ENCODE results near the gene AGMAT.

The AGMAT gene

GRCh38 chr1:15526490-15527339 is 58.1 kb downstream of the AGMAT start, which contains the start of gene DNAJC16:
TSS of gene DNAJC16 (plus strand) at chr1:15526848. CDS start at chr1:15529106, 2,258 bp downstream.
- intact Hi-C loops (cut with micrococcal nuclease): loop anchor here (5.0 to 10.0 kb wide), 2 partner anchors 91 to 158 kb away; partner anchors contain the start of genes DDI2 and PLEKHM2
- no peaks in the 10 kb centered on the region for H3K9me3 Mint-ChIP-seq
- H3K36me3 Mint-ChIP-seq (ENCODE audit: low read depth): peaks cover 21% of the 10 kb centered on the region
- H3K27me3 Mint-ChIP-seq: no peaks in the 10 kb centered on the region
- peak within 1 kb of the TSS; percentile 96 for H3K27ac Mint-ChIP-seq
- peaks cover 53% of the 10 kb centered on the region for H3K4me1 Mint-ChIP-seq (ENCODE audit: low read depth)
- H3K4me3 Mint-ChIP-seq: peak within 1 kb of the TSS; percentile 84

DNA sequence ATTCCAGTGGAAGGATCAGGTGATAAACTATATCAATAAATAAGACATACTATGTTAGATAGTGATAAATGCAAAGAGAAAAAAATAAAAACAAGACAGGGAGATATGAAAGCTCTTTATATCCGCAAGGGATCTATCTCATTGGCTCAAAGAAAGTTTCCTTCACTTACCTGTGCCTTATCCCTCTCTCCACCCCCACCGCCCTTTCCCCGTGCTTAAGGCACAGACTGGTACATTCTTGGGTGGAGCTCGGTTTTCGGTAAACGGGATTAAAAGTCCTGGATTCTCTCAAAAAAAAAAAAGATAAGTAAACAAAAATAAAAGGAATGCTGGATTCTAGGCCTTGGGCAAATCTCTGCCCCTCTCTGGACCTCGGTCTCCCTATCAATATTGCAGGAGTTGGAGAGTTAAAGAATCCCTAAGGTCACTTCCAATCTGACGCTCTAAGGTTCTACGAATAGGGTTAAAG is 58.8 kb downstream of the AGMAT start:
- Mint-ChIP-seq H3K4me3 (peak overlapping the region; percentile 84), H3K27me3 (no peaks in the 10 kb centered on the region), H3K4me1 (ENCODE audit: low read depth) (peaks cover 53% of the 10 kb centered on the region), H3K9me3 (no peaks in the 10 kb centered on the region), H3K27ac (peak overlapping the region; percentile 96), H3K36me3 (ENCODE audit: low read depth) (peaks cover 21% of the 10 kb centered on the region)
- intact Hi-C loops (cut with micrococcal nuclease): loop anchor here (5.0 to 10.0 kb wide), 2 partner anchors 91 to 159 kb away; partner anchors contain the start of genes DDI2 and PLEKHM2

DNA sequence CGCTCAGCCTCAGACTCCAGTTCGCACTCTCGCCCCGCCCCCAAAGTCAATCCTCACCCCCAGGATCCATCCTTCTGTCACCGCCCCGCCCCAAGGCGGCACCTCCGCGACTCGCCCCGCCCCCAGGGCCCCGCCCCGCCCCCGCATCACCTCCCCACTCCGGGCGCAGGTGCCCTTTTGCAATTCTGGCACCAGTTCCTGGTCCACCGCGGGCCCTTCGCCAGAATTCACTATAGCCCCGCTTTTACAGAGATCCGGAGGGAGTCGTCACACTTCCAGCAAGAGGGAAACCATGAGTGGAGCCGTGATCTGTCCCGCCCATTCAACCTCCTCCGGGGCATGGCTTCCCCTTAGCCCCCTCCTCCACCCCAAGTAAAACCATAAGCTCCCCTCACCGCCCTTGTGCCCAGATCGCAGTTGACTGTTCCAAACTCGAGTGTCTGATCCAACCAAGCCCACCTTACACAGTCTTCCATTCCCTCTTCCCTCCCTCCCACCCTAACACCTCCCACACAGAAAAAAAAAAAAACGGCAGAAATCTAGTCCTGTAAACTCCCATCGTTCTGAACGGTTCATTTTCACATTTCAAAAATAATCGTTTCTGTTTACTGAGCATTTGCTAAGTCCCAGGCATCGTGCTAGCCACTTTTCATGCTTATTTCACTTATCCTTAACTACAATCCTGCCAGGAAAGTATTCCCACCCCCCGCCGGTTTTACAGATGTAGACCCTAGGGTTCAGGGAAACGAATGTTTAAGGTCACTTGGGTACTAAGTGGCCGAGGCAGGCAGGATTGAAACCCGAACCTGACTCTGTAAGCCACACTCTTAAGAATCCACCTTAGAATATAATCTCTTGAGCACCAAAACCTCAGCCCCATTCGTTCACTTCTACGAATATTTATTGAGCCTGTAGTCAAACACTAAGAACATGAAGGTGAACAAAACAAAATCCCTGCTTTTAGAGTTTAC is 59.5 kb downstream of the AGMAT start:
- H3K27me3 Mint-ChIP-seq: no peaks in the 10 kb centered on the region
- H3K27ac Mint-ChIP-seq: peak overlapping the region; percentile 96
- H3K9me3 Mint-ChIP-seq: no peaks in the 10 kb centered on the region
- peak overlapping the region; percentile 84 for H3K4me3 Mint-ChIP-seq
- peaks cover 14% of the 10 kb centered on the region for H3K36me3 Mint-ChIP-seq (ENCODE audit: low read depth)
- intact Hi-C loops (cut with micrococcal nuclease): loop anchor here (5.0 to 10.0 kb wide), 2 partner anchors 92 to 159 kb away; partner anchors contain the start of genes DDI2 and PLEKHM2
- H3K4me1 Mint-ChIP-seq (ENCODE audit: low read depth): peaks cover 47% of the 10 kb centered on the region

DNA sequence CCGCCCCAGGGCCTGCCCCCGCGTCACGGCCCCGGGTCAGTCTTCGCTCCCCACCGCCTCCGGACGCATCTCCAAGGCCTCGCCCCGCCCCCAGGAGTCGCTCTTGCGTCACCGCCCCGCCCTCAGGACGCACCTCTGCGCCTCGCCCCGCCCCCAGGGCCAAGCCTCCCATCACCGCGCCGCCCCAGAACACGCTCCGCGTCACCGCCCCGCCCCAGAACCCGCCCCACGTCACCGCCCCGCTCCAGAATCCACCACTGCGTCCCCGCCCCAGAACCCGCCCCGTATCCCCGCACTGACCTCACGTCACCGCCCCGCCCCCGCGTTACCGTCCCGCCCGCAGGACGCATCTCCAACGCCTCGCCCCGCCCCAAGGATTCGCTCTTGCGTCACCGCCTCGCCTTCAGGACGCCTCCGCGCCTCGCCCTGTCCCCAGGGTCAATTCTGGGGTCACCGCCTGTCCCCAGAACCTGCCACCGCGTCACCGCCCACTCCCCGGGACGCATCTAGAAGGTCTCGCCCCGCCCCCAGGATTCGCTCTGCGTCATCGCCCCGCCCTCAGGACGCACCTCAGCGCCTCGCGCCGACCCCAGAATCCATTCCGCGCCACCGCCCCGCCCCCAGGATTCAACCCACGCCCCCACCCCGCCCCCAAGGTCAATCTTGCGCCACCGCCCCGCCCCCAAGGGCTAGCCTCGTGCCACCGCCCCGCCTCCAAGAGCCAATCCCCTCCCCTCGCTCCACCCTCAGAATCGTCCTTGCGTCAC is 60.4 kb downstream of the AGMAT start:
- H3K36me3 Mint-ChIP-seq (ENCODE audit: low read depth): peaks cover 10% of the 10 kb centered on the region
- intact Hi-C loops (cut with micrococcal nuclease): loop anchor here (5.0 to 10.0 kb wide), 2 partner anchors 93 to 160 kb away; partner anchors contain the start of genes DDI2 and PLEKHM2
- no peaks in the 10 kb centered on the region for H3K9me3 Mint-ChIP-seq
- no peaks in the 10 kb centered on the region for H3K27me3 Mint-ChIP-seq
- peaks cover 48% of the 10 kb centered on the region for H3K4me1 Mint-ChIP-seq (ENCODE audit: low read depth)
- peak overlapping the region; percentile 84 for H3K4me3 Mint-ChIP-seq
- H3K27ac Mint-ChIP-seq: peak overlapping the region; percentile 96

- no peaks in the 10 kb centered on the region for H3K27me3 Mint-ChIP-seq
- H3K4me1 Mint-ChIP-seq (ENCODE audit: low read depth): peaks cover 52% of the 10 kb centered on the region
- peaks cover 10% of the 10 kb centered on the region for H3K36me3 Mint-ChIP-seq (ENCODE audit: low read depth)
- no peaks in the 10 kb centered on the region for H3K9me3 Mint-ChIP-seq
- intact Hi-C loops (cut with micrococcal nuclease): loop anchor here (10.0 kb wide), 1 partner anchor 161 kb away; the partner anchor contains the start of gene PLEKHM2
- peak within 1 kb of the TSS; percentile 84 for H3K4me3 Mint-ChIP-seq
- H3K27ac Mint-ChIP-seq: peak within 1 kb of the TSS; percentile 96
These were observed 60.9 kb downstream of the AGMAT start, which contains the start of gene CASP9 for GRCh38 chr1:15524021-15524282. TSS of gene CASP9 (minus strand) at chr1:15524215. CDS start at chr1:15524200, 15 bp downstream.

GRCh38 chr1:15523104-15524020 is 61.5 kb downstream of the AGMAT start:
- peak overlapping the region; percentile 96 for H3K27ac Mint-ChIP-seq
- peaks cover 14% of the 10 kb centered on the region for H3K36me3 Mint-ChIP-seq (ENCODE audit: low read depth)
- peaks cover 52% of the 10 kb centered on the region for H3K4me1 Mint-ChIP-seq (ENCODE audit: low read depth)
- H3K9me3 Mint-ChIP-seq: no peaks in the 10 kb centered on the region
- H3K4me3 Mint-ChIP-seq: peak overlapping the region; percentile 84
- no peaks in the 10 kb centered on the region for H3K27me3 Mint-ChIP-seq
- intact Hi-C loops (cut with micrococcal nuclease): loop anchor here (10.0 kb wide), 1 partner anchor 161 kb away; the partner anchor contains the start of gene PLEKHM2

DNA sequence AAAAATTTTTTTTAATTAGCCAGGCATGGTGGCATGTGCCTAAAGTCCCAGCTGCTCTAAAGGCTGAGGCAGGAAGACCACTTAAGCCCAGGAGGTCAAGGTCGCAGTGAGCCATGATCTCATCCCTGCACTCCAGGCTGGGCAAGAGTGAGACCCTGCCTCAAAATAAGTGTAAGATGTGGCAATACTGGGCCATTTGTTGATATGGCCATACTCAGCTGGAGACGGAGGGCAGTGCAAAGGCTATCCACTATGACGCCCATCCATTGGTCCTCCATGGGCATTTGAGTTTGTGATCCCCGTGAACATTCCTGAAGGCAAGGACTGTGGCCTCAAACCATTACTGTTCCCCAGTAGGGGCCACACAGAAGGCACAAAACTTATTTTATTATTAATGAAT is 62.3 kb downstream of the AGMAT start:
- Mint-ChIP-seq H3K27me3 (no peaks in the 10 kb centered on the region), H3K36me3 (ENCODE audit: low read depth) (peaks cover 22% of the 10 kb centered on the region), H3K9me3 (no peaks in the 10 kb centered on the region), H3K4me3 (no peak overlapping the region), H3K4me1 (ENCODE audit: low read depth) (peaks cover 46% of the 10 kb centered on the region), H3K27ac (no peak overlapping the region)
- intact Hi-C loops (cut with micrococcal nuclease): loop anchor here (10.0 kb wide), 1 partner anchor 162 kb away; the partner anchor contains the start of gene PLEKHM2
